Measurements from ENCODE around the gene KLKB1.
"Not testable (repeated sequence)": the region's sequence is repeated elsewhere in the genome, so short reads cannot be mapped to it uniquely, and the experiment has no call there.

The KLKB1 gene

DNA sequence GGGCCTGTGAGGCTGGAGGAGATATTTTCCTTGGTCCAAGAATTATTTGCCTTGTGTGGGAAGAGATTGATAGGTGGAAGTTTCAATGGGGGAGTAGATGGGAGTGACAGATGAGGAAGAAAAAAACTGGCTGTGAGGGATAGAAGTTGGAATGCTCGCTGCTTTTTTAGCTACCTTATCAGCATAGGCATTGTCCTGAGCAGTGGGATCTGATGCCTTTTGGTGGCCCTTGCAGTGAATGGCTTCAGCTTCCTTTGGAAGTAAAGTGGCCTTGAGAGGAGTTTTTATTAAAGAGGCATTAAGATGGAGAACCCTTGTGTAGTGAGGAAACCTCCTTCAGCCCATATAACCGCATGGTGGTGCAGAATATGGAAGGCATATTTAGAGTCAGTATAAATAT is 16.0 kb downstream of the KLKB1 start:
- TF ChIP-seq, protein P1, sequence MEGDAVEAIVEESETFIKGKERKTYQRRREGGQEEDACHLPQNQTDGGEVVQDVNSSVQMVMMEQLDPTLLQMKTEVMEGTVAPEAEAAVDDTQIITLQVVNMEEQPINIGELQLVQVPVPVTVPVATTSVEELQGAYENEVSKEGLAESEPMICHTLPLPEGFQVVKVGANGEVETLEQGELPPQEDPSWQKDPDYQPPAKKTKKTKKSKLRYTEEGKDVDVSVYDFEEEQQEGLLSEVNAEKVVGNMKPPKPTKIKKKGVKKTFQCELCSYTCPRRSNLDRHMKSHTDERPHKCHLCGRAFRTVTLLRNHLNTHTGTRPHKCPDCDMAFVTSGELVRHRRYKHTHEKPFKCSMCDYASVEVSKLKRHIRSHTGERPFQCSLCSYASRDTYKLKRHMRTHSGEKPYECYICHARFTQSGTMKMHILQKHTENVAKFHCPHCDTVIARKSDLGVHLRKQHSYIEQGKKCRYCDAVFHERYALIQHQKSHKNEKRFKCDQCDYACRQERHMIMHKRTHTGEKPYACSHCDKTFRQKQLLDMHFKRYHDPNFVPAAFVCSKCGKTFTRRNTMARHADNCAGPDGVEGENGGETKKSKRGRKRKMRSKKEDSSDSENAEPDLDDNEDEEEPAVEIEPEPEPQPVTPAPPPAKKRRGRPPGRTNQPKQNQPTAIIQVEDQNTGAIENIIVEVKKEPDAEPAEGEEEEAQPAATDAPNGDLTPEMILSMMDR (conservative IDR thresholded peaks at IDR 0.05): no peak
- no peak overlapping the region for H3K27ac ChIP-seq

DNA sequence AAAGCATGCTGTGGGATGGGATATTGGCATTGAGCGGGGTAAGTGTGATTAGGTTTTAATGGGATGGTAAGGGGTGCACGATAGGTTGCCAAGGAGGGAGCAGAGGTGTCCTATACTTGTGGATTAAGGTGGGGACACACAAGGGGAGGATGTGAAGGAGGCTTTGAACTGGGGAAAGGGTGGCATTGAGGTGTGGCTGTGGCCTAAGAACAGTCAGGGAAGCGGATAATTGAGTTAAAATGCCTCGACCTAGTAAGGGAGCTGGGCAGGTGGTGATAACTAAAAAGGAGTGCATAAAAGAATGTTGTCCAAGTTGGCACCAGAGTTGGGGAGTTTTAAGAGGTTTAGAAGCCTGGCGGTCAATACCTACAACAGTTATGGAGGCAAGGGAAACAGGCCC is 17.5 kb downstream of the KLKB1 start:
- no peak overlapping the region for H3K27ac ChIP-seq
- TF ChIP-seq, protein P1 (conservative IDR thresholded peaks at IDR 0.05): no peak

DNA sequence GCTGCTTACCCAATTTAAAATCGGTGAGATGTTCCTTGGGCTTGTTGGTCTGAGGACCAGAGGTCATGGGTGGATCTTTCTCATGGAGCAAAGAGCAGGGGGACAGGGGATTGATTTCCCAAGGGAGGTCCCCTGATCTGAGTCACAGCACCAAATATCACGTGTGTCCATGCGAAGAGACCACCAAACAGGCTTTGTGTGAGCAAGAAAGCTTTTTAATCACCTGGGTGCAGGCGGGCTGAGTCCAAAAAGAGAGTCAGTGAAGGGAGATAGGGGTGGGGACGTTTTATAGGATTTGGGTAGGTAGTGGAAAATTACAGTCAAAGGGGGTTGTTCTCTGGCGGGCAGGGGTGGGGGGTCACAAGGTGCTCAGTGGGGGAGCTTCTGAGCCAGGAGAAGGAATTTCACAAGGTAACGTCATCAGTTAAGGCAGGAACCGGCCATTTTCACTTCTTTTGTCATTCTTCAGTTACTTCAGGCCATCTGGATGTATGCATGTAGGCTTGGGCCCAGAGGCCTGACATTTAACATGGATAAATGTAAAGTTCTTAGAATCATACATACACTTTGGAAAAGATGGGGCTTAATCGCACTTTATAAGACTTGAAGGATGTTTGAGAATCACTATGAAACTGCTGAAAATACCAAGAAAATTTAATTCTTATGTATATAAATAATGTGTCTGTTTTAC is 19.9 kb downstream of the KLKB1 start:
- not testable (repeated sequence) for H3K27ac ChIP-seq

DNA sequence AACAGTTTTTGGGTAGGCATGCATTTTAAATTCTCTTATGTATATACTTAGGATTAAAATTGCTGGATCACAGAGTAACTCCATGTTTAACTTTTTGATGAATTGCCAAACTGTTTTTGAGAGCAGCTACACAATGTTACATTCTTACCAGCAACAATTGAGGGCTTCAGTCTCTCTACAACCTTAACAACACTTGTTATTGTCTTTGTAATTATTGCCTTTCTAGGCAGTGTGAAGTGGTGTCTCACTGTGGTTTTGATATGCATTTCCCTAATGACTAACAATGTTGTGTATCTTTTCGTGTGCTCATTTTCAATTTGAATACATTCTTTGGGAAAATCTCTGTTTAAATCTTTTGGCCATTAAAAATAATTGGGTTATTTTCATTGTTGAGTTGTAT is 21.3 kb downstream of the KLKB1 start:
- H3K27ac ChIP-seq: no peak overlapping the region
- TF ChIP-seq, protein P1 (conservative IDR thresholded peaks at IDR 0.05): no peak

DNA sequence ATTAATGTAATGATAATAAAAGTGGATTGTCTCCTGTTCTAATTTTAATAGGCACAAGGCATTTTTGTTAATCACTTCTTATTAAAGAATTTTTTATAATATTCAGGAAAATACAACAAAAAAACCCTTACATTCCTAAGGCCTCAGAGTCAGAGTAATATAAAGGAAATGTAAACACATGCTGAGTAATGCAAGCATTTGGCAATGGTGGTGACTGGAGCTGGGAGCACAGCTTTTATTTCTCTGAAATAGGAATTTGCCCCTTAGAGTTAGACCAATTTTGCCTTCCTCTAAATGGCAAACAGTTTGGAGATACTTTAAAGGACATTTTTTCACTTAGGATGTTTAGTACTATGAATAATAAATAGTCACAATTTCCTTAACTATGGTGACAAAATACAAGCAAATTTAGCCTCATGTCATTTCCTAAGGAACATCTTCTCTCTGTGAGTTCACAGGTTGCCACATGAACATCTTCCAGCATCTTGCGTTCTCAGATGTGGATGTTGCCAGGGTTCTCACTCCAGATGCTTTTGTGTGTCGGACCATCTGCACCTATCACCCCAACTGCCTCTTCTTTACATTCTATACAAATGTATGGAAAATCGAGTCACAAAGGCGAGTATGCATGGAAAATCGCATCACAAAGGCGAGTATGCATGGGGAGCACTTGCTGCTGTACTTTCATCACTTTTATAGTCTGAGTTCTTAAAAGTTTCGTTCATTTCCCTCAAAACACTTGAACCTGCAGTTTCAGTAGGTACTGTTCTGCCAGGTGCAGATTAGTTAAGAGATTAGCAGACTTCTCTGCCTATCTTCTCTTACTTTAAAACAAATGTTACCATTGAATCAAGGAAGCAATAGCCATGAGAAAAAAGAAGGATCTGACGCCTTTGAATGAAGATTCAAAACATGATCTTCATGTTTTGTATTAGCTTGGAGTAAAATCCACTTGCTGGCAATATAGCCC is 22.8 kb downstream of the KLKB1 start:
- no peak overlapping the region for H3K27ac ChIP-seq
- TF ChIP-seq, protein P1 (conservative IDR thresholded peaks at IDR 0.05): no peak

DNA sequence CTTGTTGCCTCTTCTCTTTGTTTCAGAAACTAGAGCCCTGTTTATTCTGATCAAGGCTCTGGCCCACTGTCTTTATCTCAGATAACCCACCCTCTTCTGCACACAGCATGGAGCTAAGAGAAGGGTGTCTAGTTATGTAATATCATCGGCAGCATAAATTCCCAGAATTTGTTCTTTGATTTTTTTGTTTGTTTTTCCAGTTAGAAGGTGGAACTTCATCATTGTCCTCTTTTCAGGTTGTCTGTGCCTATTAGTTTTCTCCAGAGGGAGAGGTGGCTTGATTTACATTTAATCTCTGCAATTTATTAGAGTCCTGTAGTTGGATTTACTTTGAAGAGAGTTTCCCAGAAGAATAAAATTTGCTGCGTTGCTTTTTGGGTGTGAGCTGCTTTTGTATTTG is 23.5 kb downstream of the KLKB1 start:
- no peak overlapping the region for H3K27ac ChIP-seq
- TF ChIP-seq, protein P1 (conservative IDR thresholded peaks at IDR 0.05): no peak

DNA sequence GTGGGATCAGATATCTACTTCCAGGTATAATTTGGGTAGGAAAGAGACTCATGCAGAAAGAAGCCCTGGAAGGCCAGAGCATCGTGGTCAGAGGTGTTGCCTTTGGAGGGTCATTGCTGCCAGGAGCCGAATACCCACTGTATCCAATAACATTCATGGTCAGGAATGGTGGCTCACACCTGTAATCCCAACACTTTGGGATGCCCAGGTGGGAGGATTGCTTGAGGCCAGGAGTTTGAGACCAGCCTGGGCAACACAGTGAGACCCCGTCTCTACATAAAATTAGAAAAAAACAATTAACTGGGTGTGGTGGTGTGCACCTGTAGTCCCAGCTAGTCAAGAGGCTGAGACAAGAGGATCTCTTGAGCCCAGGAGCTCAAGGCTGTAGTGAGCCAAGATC is 27.8 kb downstream of the KLKB1 start:
- TF ChIP-seq, protein P1 (conservative IDR thresholded peaks at IDR 0.05): no peak
- H3K27ac ChIP-seq: no peak overlapping the region
